Osteocyte (in vitro differentiated cells): ENCODE results near the gene PAX3. TPM values are rescaled to one million over a fixed set of nuclear protein-coding genes. Genes with fewer than 3 reads are reported as not detected.

Source experiments
- DNase-seq: peaks from one replicate; pipeline ENCODE4 v3.0.0; 2021; ENCODE audit warnings: mixed read lengths; ENCODE audit not compliant: unreplicated experiment; ENCODE audit errors: extremely low spot score
- H3K27ac Mint-ChIP-seq: one replicate; pipeline ENCODE4 v1.8.0; 2021; ENCODE audit warnings: mild to moderate bottlenecking, mixed read lengths; ENCODE audit not compliant: unreplicated experiment
- H3K27me3 Mint-ChIP-seq: one replicate; pipeline ENCODE4 v1.8.0; 2021; ENCODE audit warnings: mixed read lengths; ENCODE audit not compliant: unreplicated experiment
- H3K36me3 Mint-ChIP-seq: one replicate; pipeline ENCODE4 v1.8.0; 2021; ENCODE audit warnings: mixed read lengths; ENCODE audit not compliant: unreplicated experiment
- H3K4me1 Mint-ChIP-seq: one replicate; pipeline ENCODE4 v1.8.0; 2021; ENCODE audit warnings: mixed read lengths; ENCODE audit not compliant: unreplicated experiment
- H3K4me3 Mint-ChIP-seq: one replicate; pipeline ENCODE4 v1.8.0; 2021; ENCODE audit warnings: mild to moderate bottlenecking, moderate library complexity, mixed read lengths; ENCODE audit not compliant: unreplicated experiment
- H3K9me3 Mint-ChIP-seq: one replicate; pipeline ENCODE4 v1.8.0; 2021; ENCODE audit warnings: mixed read lengths; ENCODE audit not compliant: unreplicated experiment
- total RNA-seq: library from RNA; stranded (reverse); gene quantifications from 2 replicates; pipeline ENCODE4 v1.2.1, GENCODE V29; 2021
- TF ChIP-seq, protein P1 (sequence below): fragments of 200-600 bp; sonication (generic); IDR thresholded peaks from 2 replicates; pipeline ENCODE4 v1.5.0; 2021; ENCODE audit warnings: antibody characterized with exemption, mild to moderate bottlenecking, moderate library complexity

PAX3 gene
- total RNA-seq, 1 donor from 2014 or later, result 2.3 TPM

DNA sequence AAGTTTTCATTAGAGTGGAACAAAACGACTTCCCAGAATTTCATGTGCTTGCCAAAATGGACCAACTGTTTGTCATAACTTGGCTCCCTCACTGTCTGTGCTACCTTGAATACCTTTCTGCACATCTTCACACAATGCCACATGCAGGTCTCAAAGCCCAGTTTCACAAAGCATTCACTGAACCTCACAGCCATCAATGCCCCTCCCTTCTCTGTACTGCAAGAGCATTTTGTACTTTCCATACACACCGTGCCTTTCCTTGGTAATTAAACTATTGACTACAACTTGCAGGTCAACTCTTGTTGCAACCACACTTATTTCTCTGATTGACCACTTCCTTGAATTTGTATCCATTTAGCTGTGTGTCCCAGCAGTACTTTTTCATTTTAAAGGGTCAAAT lies 50.5 kb downstream of the PAX3 start:
- no peaks in the 10 kb centered on the region for H3K4me1 Mint-ChIP-seq

DNA sequence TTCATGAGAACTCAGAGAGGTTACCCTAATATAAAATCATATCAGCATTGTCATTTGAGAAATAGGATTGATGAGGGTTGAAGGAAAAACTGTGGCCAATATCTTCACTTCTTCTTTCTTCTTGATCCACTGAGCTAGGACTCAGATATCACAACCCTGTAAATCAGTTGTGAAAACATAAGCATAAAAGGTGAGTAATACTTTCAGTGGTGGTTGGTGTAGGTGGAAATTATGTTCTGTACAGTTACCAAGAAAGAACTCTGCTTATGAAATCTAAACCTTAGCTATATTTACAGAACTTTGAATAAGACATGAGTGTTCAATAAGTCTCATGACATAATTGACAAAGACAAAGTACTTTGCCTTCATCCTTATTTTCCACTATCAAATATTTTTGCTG lies 56.3 kb downstream of the PAX3 start:
- TF ChIP-seq, protein P1, sequence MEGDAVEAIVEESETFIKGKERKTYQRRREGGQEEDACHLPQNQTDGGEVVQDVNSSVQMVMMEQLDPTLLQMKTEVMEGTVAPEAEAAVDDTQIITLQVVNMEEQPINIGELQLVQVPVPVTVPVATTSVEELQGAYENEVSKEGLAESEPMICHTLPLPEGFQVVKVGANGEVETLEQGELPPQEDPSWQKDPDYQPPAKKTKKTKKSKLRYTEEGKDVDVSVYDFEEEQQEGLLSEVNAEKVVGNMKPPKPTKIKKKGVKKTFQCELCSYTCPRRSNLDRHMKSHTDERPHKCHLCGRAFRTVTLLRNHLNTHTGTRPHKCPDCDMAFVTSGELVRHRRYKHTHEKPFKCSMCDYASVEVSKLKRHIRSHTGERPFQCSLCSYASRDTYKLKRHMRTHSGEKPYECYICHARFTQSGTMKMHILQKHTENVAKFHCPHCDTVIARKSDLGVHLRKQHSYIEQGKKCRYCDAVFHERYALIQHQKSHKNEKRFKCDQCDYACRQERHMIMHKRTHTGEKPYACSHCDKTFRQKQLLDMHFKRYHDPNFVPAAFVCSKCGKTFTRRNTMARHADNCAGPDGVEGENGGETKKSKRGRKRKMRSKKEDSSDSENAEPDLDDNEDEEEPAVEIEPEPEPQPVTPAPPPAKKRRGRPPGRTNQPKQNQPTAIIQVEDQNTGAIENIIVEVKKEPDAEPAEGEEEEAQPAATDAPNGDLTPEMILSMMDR, result no peak
- H3K9me3 Mint-ChIP-seq, result no peaks in the 10 kb centered on the region
- H3K27me3 Mint-ChIP-seq, result peaks cover 20% of the 10 kb centered on the region
- H3K36me3 Mint-ChIP-seq, result no peaks in the 10 kb centered on the region
- no peak overlapping the region for H3K27ac Mint-ChIP-seq
- no peaks in the 10 kb centered on the region for H3K4me1 Mint-ChIP-seq
- DNase-seq, result no peak
- no peak overlapping the region for H3K4me3 Mint-ChIP-seq

More for the DNA sequence above, 50.5 kb downstream of the PAX3 start:
- TF ChIP-seq, protein P1, result no peak
- H3K36me3 Mint-ChIP-seq, result no peaks in the 10 kb centered on the region
- no peak overlapping the region for H3K27ac Mint-ChIP-seq
- no peaks in the 10 kb centered on the region for H3K9me3 Mint-ChIP-seq
- H3K4me3 Mint-ChIP-seq, result no peak overlapping the region
- peaks cover 6% of the 10 kb centered on the region for H3K27me3 Mint-ChIP-seq
- DNase-seq, result no peak

DNA sequence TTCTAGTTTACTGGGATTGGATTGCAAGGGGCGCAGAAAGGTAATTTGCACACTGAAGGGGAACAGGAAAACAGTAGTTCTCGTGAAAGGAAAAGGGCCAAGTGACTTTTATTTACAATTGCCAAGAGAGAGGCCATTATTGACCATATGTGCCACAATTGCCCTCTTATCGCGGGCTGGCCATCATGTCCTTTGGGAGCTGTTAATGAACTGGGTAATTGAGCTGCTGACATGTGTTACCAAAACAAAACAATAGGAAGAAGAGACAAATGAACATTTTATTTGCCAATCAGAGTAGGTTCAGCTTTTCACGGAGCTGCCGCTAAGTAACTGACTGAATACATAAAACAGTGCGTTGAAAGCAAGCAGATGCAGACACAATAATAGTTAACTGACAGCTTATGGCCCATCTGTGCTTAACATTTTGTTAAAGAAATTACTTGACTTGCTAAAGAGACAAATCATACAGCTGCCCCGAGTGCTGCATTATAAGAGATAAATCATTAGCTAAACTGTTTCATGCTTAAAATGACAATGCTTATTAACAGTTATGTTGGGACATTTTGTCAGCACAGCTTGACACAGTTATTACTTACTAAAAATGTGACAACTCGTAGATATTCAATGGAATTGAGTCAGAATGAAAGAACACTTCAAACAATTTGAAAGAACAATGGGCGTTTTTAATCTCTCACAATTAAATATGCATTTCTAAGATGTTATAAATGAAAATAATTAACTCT lies 57.5 kb downstream of the PAX3 start:
- TF ChIP-seq, protein P1, result no peak
- H3K4me3 Mint-ChIP-seq, result no peak overlapping the region
- H3K27ac Mint-ChIP-seq, result no peak overlapping the region
- no peaks in the 10 kb centered on the region for H3K9me3 Mint-ChIP-seq
- peaks cover 20% of the 10 kb centered on the region for H3K27me3 Mint-ChIP-seq
- DNase-seq, result no peak
- no peaks in the 10 kb centered on the region for H3K36me3 Mint-ChIP-seq
- H3K4me1 Mint-ChIP-seq, result no peaks in the 10 kb centered on the region

DNA sequence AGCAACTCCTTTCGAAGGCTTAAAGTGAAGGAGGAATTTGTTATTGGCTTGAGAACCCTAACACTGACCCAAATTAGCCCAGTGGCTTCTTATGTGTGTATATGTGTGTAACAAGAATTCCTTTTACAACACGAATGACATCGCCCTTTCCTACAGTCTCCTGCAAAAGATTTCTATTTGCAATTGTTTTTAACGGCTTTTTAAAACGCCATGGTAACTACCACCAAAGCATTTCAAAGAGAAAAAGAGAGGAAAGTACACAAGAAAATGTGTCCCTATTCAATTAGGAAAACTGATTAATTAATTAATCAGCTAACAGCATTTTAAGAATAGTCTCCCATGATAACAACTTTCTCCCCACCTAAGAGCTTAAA lies 58.1 kb downstream of the PAX3 start:
- DNase-seq, result no peak
- Mint-ChIP-seq H3K27ac (no peak overlapping the region), H3K36me3 (no peaks in the 10 kb centered on the region), H3K4me1 (no peaks in the 10 kb centered on the region), H3K4me3 (no peak overlapping the region), H3K9me3 (no peaks in the 10 kb centered on the region), H3K27me3 (peaks cover 20% of the 10 kb centered on the region)
- TF ChIP-seq, protein P1, result no peak

DNA sequence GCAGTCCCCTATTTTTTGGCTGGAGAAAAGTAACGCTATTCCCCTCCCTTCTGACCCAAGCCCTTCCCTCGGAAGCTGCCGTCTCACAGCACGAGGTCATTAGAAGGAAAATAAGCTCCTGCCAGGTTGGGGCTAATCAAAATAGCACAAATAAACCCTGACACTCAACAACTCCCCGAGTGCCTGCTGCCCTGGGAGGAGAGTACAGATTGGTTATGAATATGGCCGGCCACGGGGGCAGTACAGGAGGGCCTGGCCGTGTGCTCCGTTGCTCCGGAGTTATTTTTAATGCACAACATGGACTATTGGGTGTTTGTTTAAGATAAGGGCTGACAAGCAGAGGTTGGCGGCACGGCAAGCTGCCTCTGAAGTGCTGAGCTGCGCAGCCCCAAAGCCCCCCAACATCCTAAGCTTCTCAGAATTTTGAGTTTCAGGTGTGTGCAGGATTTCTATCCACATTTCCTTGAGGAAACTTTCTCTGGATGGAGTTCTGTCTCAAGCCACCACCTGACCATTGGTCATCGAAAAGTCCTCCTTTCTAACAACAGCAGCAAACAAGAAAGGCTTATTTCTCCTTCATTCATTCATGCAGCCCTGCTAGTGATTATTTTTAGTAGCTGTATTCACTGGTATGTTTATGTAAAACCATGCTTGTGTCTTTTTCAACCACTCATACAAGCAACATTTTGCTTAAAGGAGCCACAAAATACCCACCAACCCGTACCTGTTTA lies 58.7 kb downstream of the PAX3 start:
- TF ChIP-seq, protein P1, result no peak
- Mint-ChIP-seq H3K27me3 (peaks cover 20% of the 10 kb centered on the region), H3K27ac (no peak overlapping the region), H3K4me3 (no peak overlapping the region), H3K4me1 (no peaks in the 10 kb centered on the region), H3K36me3 (no peaks in the 10 kb centered on the region), H3K9me3 (no peaks in the 10 kb centered on the region)
- DNase-seq, result no peak
